Activated T-helper 17 cell treated with anti-CD3 and anti-CD28 coated beads, Interleukin-2, amount 50 U/mL, for 72 hours (primary cell): Measurements from ENCODE around the gene F12. TPM values are rescaled to one million over a fixed set of nuclear protein-coding genes. Genes with fewer than 3 reads are reported as not detected.

Source experiments
- ATAC-seq: fragments of 150-1000 bp; cut with Tn5 transposase; replicated peaks from 2 replicates; pipeline ENCODE4 v1.10.0; 2021; ENCODE audit warnings: mild to moderate bottlenecking, moderate library complexity
- H3K27ac Mint-ChIP-seq: one replicate; pipeline ENCODE4 v1.8.0; 2022; ENCODE audit warnings: mixed read lengths
- H3K27me3 Mint-ChIP-seq: one replicate; pipeline ENCODE4 v1.8.0; 2022; ENCODE audit warnings: mixed read lengths
- H3K36me3 Mint-ChIP-seq: one replicate; pipeline ENCODE4 v1.8.0; 2022; ENCODE audit warnings: low read depth, mild to moderate bottlenecking, mixed read lengths
- H3K4me1 Mint-ChIP-seq: one replicate; pipeline ENCODE4 v1.8.0; 2022; ENCODE audit warnings: mixed read lengths
- H3K4me3 Mint-ChIP-seq: one replicate; pipeline ENCODE4 v1.8.0; 2022; ENCODE audit warnings: mild to moderate bottlenecking, mixed read lengths
- H3K9me3 Mint-ChIP-seq: one replicate; pipeline ENCODE4 v1.8.0; 2022; ENCODE audit warnings: mixed read lengths
- total RNA-seq, 2 donors: library from RNA; stranded (reverse); gene quantifications; one replicate each; pipeline ENCODE4 v1.2.3, GENCODE V29; 2022

F12 gene
- total RNA-seq, 2 donors from 2014 or later = 3.7 to 4.6 TPM

DNA sequence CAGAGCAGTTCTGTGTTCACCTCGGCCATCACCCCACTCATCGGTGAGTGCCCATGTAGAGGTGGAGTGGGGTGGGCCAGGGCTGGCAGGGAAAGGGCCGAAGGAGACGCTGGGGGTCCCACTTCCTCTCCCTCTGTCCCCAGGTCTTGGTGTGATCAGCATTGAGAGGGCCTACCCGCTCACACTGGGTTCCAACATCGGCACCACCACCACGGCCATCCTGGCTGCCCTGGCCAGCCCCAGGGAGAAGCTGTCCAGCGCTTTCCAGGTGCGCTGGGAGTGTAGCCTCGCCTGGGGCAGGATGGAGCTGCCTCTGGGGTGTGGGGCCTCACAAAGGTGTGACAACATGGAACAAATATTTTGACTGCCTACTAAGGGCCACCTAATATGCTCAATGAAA is 12.6 kb downstream of the F12 start:
- no peaks in the 10 kb centered on the region for H3K36me3 Mint-ChIP-seq
- H3K27me3 Mint-ChIP-seq = no peaks in the 10 kb centered on the region
- ATAC-seq = no peak
- no peaks in the 10 kb centered on the region for H3K4me1 Mint-ChIP-seq
- no peaks in the 10 kb centered on the region for H3K9me3 Mint-ChIP-seq
- no peak overlapping the region for H3K27ac Mint-ChIP-seq
- H3K4me3 Mint-ChIP-seq = no peak overlapping the region

DNA sequence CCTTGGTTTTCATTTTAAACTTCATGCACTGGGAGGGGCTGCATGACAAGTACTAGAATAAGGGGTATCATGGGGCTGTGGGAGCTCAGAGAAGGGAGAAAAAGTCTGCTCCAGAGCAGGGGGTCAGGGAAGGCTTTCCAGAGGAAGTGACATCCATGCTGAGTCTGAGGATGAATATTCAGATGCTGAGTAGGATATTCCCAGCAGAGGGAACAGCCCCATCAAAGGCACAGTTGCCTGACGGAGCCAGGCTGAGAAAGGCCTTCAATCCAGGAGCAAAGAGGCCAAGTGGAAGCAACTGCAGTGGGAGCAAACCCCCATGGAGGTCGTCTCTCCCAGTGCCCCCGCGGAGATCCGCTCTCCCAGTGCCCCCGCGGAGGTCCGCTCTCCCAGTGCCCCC is 13.3 kb downstream of the F12 start:
- no peaks in the 10 kb centered on the region for H3K36me3 Mint-ChIP-seq
- no peak overlapping the region for H3K4me3 Mint-ChIP-seq
- ATAC-seq = no peak
- H3K27me3 Mint-ChIP-seq = no peaks in the 10 kb centered on the region
- H3K27ac Mint-ChIP-seq = no peak overlapping the region
- H3K9me3 Mint-ChIP-seq = no peaks in the 10 kb centered on the region
- peaks cover 5% of the 10 kb centered on the region for H3K4me1 Mint-ChIP-seq

DNA sequence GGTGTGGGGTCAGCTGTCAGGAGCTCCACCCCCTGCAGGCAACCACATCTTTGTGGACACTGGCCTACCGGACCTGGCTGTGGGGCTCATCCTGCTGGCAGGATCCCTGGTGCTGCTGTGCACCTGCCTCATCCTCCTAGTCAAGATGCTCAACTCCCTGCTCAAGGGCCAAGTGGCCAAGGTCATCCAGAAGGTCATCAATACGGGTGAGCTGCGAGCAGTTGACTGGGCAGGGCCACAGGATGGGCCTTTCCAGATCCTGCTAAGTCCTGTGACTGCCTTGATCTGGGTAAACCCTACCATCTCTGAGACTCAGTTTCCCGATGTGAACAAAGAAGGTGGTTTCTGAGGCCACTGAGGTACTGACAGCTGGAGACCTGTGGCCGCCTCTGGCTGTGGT is 15.4 kb downstream of the F12 start:
- ATAC-seq = no peak

DNA sequence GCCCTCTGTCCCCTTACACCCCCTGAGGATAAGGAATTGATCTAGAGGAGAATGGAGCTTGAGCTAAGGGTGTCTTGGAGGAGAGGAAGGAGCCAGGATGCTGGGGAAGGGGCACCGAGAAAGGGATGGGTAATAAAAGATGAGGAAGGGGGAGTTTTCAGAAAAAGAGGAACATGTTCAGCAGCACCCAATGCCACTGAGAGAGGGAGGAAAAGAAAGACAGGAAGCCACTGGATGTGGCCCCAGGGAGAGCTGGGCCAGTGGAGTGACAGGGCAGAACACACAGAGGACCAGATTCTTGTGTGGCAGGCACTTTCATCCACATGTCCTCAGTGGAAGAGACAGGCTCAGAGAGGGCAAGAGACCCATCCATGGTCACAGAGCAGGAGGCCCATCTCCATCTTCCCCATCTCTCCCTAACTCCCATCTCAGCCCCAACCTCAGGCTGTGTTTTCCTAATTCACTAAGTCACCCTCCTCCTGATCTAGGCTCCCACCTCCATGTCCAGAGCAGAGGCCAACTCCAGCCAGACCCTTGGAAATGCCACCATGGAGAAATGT is 16.1 kb downstream of the F12 start:
- Mint-ChIP-seq H3K27me3 (no peaks in the 10 kb centered on the region), H3K36me3 (no peaks in the 10 kb centered on the region), H3K4me1 (peaks cover 32% of the 10 kb centered on the region), H3K4me3 (no peak overlapping the region), H3K27ac (peak overlapping the region; percentile 67), H3K9me3 (no peaks in the 10 kb centered on the region)
- no peak for ATAC-seq

More for the DNA sequence above, 15.4 kb downstream of the F12 start:
- no peak overlapping the region for H3K27ac Mint-ChIP-seq
- no peaks in the 10 kb centered on the region for H3K36me3 Mint-ChIP-seq
- H3K9me3 Mint-ChIP-seq = no peaks in the 10 kb centered on the region
- no peak overlapping the region for H3K4me3 Mint-ChIP-seq
- H3K27me3 Mint-ChIP-seq = no peaks in the 10 kb centered on the region
- H3K4me1 Mint-ChIP-seq = peaks cover 25% of the 10 kb centered on the region

DNA sequence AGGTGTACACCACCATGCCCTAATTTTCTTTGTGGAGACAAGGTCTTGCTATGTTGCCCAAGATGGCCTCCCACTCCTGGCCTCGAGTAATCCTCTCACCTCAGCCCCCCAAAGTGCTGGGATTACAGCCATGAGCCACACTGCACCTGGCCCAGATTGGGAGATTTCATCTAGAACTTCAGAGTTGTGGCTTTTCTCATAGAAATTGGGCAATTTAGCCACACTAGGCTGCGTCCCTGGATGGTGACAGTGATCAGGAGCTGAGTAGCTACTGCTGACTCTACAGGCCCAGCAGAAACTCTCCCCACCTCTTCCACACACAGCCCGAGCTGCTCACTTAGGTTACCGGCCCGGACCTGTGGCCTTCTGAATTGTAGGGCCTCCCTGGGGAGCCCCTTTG is 16.6 kb downstream of the F12 start:
- ATAC-seq = no peak
- Mint-ChIP-seq H3K9me3 (no peaks in the 10 kb centered on the region), H3K4me3 (no peak overlapping the region), H3K27me3 (no peaks in the 10 kb centered on the region), H3K36me3 (no peaks in the 10 kb centered on the region), H3K27ac (peak overlapping the region; percentile 67), H3K4me1 (peaks cover 35% of the 10 kb centered on the region)

DNA sequence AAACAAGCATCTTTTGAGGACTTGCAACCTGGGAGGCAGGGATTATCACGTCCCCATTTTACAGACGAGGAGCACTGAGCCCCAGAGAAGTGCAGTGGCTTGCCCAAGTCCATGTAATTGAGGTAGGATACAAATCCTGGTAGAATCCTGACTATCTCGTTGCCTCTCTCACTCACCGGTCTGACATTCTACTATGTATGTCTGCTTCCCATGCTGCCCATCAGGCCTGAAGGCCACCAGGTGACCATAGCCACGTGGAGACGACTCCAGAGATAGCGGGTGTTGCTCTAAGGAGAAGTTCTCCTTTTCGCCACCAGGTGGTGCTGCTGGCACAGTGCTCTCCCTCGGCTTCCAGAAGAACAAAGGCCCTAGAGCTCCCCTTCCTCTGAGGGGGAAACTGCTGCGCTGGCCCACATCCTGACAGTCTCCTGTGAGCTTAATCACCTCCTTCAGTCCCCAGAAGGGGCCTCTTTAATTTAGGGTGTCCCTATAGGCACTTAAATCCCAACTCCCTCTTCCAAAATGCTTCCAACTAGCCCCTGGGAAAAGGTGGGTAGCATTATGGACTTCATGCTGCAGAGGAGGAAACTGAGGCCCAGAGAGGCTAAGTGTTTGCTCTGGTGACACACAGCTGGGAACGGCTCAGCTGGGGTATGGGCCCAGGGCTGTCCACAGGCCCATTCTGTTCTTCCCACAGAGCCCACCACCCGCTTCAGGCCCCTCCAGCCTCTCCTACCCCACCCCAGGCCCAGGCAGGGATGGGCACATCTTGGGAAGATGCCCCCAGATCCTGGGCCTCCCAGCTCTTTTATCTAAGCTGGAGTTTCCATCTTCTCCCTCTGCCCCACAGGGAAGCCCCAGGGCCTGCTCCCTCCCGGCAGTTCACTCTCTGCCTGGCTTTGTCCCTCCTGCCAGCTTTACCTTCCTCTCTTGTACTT is 18.7 kb downstream of the F12 start:
- H3K36me3 Mint-ChIP-seq = no peaks in the 10 kb centered on the region
- no peaks in the 10 kb centered on the region for H3K27me3 Mint-ChIP-seq
- ATAC-seq = peak; percentile 53
- H3K27ac Mint-ChIP-seq = peak overlapping the region; percentile 26
- peak overlapping the region; percentile 40 for H3K4me3 Mint-ChIP-seq
- no peaks in the 10 kb centered on the region for H3K9me3 Mint-ChIP-seq
- peaks cover 35% of the 10 kb centered on the region for H3K4me1 Mint-ChIP-seq

DNA sequence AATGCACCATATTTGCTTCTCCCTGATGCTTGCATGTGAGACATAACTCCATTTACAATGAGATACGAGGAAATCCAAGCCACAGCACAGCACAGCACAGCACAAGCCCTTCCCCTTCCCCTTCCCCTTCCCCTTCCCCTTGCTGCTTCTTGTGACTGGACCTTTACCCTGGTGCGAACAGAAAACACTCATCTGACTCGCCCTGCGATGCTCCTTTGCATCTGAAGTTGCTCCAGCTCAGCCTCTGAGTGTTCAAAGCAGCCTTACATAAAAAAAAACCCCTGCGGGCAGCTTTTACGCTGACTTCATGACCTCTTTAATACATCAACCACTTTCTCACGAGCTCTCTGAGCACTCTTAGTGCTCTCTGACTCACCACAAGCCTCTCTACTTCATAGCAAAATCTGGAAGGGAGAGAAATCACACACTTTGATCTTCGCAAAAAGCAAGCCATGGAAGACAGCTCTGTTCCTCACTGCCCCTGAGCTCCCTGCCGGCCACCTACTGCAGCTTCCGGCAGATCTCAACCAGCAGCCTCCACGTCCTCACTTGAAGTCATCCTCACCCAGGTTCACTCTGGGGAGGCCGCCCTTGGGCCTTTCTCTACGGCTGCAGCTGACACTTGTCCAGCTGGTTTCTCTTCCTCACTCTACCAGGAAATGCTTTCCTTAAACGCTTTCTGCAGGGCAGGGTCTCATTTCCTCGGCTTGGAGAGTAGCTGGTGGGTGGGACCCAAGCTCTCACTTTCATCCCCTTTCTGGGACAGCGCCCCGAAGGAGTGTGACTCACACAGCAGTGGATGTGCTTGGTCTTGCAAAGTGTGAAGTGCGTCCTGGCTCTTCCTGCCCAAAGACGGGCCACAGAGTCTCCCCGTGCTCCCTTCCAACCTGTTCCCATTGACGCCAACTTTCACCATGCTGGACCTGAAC is 19.9 kb downstream of the F12 start:
- Mint-ChIP-seq H3K27me3 (no peaks in the 10 kb centered on the region), H3K36me3 (no peaks in the 10 kb centered on the region), H3K4me3 (peak overlapping the region; percentile 40), H3K27ac (peak overlapping the region; percentile 26), H3K4me1 (peaks cover 41% of the 10 kb centered on the region), H3K9me3 (no peaks in the 10 kb centered on the region)
- ATAC-seq = peak; percentile 85

DNA sequence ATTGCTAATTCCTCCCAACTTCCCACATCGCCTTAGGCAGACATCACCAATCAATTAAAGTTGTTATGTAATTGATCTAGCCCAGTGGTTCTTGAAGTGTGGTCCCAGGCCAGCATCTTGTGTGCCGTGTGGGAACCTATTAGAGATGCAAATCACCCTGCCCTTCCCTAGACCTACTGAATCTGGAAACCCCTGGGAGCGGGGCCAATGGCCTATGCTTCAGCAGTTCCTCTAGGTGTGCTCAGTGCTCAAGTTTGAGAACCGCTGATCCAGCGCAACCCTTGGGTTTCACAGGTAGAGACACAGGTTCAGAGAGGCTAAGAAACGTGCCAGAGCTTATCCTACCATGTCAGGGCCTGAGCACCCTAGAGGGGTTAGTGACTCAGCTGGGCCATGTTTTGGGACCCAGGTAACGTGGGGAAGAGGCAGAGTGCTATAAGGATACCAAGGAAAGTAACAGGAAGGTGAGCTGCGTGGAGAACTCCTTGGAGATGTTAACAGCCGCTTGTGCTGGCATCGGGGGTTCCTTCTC is 20.8 kb downstream of the F12 start:
- Mint-ChIP-seq H3K4me3 (peak overlapping the region; percentile 40), H3K4me1 (peaks cover 41% of the 10 kb centered on the region)

DNA sequence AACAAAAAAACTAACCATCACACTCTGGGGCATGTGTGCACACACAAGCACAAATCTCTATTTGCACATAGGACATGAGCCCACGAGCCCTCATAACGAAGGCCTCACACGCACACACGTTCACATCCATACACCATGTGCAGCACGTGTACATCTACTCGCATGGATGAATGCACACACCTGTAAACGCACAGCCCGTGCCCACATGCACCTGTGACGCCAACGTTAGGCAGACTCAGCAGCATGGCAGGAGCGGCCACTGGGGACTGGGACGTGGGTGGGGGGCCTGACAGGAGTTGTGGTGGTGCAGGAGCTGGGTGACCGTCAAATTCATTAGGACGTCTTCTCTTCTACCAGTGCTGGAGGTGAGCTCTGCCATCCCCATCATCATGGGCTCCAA is 22.0 kb downstream of the F12 start:
- H3K27ac Mint-ChIP-seq = no peak overlapping the region
- no peak overlapping the region for H3K4me3 Mint-ChIP-seq
- no peaks in the 10 kb centered on the region for H3K36me3 Mint-ChIP-seq
- H3K4me1 Mint-ChIP-seq = peaks cover 41% of the 10 kb centered on the region
- no peaks in the 10 kb centered on the region for H3K9me3 Mint-ChIP-seq
- no peaks in the 10 kb centered on the region for H3K27me3 Mint-ChIP-seq
- ATAC-seq = no peak

More for the DNA sequence above, 20.8 kb downstream of the F12 start:
- no peaks in the 10 kb centered on the region for H3K9me3 Mint-ChIP-seq
- H3K27ac Mint-ChIP-seq = peak overlapping the region; percentile 26
- ATAC-seq = no peak
- H3K27me3 Mint-ChIP-seq = no peaks in the 10 kb centered on the region
- H3K36me3 Mint-ChIP-seq = no peaks in the 10 kb centered on the region

DNA sequence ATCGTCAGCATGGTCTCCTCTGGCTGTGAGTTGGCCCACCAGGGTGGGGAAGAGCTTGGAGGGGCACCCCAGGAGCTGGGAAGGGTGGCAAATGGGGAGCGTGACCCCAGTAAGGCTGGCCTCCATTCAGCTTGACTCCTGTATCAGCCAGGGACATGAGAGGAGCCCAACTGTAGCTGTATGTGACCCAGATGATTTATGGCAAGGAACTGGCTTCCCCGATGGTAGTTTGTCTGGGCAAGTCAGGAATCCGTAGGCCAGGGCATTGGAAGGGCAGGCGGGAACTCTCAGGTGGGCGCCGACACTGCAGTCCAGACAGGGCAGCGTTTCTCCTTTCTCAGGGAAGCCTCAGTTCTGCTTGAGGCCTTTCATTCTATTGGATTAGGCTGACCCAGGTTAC is 22.8 kb downstream of the F12 start:
- H3K9me3 Mint-ChIP-seq = no peaks in the 10 kb centered on the region
- H3K36me3 Mint-ChIP-seq = no peaks in the 10 kb centered on the region
- no peak for ATAC-seq
- H3K27ac Mint-ChIP-seq = no peak overlapping the region
- H3K4me1 Mint-ChIP-seq = peaks cover 41% of the 10 kb centered on the region
- H3K4me3 Mint-ChIP-seq = no peak overlapping the region
- H3K27me3 Mint-ChIP-seq = no peaks in the 10 kb centered on the region

DNA sequence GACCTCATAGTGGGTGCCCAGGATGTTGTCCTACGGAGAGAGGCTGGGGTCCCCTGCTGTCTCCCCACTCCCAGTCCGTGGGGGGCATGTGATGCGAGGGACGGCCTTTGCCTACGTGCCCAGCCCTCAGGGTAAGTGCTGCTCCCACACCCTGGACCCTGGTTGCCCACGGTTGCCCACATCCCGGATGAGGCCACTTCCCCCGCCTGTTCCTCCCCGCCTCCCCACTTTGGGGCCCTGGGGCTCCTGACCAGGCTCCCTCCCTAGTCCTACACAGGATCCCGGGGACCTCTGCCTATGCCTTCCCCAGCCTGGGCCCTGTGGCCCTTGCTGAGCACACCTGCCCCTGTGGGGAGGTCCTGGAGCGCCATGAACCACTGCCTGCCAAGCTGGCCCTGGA is 23.6 kb downstream of the F12 start:
- no peaks in the 10 kb centered on the region for H3K36me3 Mint-ChIP-seq
- peak overlapping the region; percentile 43 for H3K4me3 Mint-ChIP-seq
- H3K9me3 Mint-ChIP-seq = no peaks in the 10 kb centered on the region
- H3K4me1 Mint-ChIP-seq = peaks cover 34% of the 10 kb centered on the region
- no peak overlapping the region for H3K27ac Mint-ChIP-seq
- H3K27me3 Mint-ChIP-seq = no peaks in the 10 kb centered on the region
- no peak for ATAC-seq

DNA sequence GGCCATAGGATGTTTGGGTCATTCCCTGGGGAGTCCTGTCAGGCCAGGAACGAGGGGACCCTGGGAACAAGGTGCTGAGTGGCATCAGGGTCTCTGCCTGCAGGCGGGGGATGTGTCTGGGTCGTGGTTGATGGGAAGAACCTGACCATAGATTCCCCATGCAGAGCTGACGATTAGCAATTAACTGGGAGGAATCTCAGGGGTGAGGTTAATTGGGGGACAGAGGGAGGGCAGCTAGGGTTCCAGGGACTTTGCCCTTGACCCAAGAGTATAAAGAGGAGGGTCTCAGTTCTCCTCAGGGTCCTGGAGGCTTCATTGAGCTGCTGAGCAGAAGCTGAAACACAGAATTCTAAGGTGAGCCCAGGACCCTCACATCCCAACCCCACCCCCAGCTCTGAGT is 25.2 kb downstream of the F12 start, which contains the start of gene SLC34A1:
SLC34A1 (plus strand) TSS at position 301 of the 400 bp plus-strand sequence. CDS start 1,308 bp downstream, outside the sequence.
- Mint-ChIP-seq H3K36me3 (no peaks in the 10 kb centered on the region), H3K4me3 (peak within 1 kb of the TSS; percentile 43), H3K4me1 (peaks cover 29% of the 10 kb centered on the region), H3K27me3 (no peaks in the 10 kb centered on the region), H3K9me3 (no peaks in the 10 kb centered on the region), H3K27ac (no peak within 1 kb of the TSS)
- no peak for ATAC-seq

DNA sequence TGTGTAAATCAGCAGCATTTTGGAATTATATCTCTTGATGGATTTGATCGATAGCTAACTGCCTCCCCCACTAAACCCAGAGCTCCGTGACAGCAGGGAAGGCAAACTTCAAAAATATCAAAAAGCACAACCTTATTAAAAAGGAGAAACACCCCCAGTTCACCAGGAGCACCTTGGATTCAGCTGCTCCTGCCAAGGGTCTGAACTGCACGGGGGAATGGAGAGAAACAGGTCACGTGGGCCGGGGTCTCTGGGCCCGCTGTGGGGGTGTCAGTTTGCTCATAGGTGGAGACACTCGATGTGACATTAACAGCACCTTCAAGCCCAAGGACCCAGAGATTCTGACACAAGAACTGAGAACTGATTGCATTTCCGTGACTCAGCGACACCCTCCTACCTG is 26.2 kb downstream of the F12 start:
- H3K4me1 Mint-ChIP-seq = peaks cover 22% of the 10 kb centered on the region
- H3K9me3 Mint-ChIP-seq = no peaks in the 10 kb centered on the region
- no peak overlapping the region for H3K4me3 Mint-ChIP-seq
- no peaks in the 10 kb centered on the region for H3K27me3 Mint-ChIP-seq
- ATAC-seq = no peak
- no peak overlapping the region for H3K27ac Mint-ChIP-seq
- H3K36me3 Mint-ChIP-seq = no peaks in the 10 kb centered on the region

DNA sequence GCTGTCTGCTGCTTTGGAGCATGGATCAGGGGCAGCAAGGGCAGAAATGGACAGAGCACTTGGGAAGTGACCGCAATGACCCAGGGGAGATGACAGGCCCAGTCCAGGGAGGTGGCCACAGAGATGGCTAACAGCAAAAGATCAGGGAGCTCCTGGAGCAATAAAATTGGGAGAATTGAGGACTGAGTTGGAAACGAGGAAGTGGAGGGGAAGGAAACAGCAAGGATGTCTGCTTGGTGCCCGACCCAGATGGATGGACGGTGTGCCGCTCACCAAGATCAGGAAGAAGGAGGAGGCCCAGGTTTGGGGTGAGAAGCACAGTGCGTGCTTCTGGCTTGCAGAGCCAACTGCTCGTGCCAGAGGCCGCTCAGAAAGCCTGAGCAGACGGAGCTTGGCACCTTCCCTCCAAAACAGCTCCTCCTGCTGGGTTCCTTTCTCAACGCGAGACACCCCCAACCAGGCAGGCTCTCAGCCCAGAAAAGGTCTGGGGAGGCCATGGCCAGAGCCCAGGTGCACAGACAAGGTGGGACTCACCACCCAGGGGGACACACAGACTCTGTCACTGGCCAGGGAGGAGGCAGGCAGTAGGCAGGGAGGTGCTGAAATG is 26.8 kb downstream of the F12 start:
- H3K27ac Mint-ChIP-seq = peak overlapping the region; percentile 3
- H3K36me3 Mint-ChIP-seq = no peaks in the 10 kb centered on the region
- H3K27me3 Mint-ChIP-seq = no peaks in the 10 kb centered on the region
- H3K9me3 Mint-ChIP-seq = no peaks in the 10 kb centered on the region
- no peak for ATAC-seq
- H3K4me3 Mint-ChIP-seq = no peak overlapping the region
- peaks cover 19% of the 10 kb centered on the region for H3K4me1 Mint-ChIP-seq
